MCF 10A (cell line): ENCODE measurements around the gene TMBIM4. TPM values are rescaled to one million over a fixed set of nuclear protein-coding genes. Genes with fewer than 3 reads are reported as not detected.

Experiments
- BruUV-seq: library from RNA; stranded (reverse); fragments of 400-500 nt; replicated peaks from 2 replicates; lab custom pipeline; 2021; lab: Mats Ljungman, UMichigan
- CTCF ChIA-PET: fragments of 300-600 bp; sonication (Branson Sonifier 250); formaldehyde crosslinking; extraction: SDS; loops from one replicate; lab custom pipeline; 2021; ENCODE audit warnings: antibody characterized with exemption, inconsistent platforms; lab: Yijun Ruan, JAX
- POLR2A ChIA-PET: fragments of 300-600, 350-650 bp; sonication (Branson Sonifier 250); formaldehyde crosslinking; extraction: SDS; loops from one replicate; lab custom pipeline; 2020; ENCODE audit warnings: antibody characterized with exemption, inconsistent platforms; lab: Yijun Ruan, JAX
- DNase-seq: peaks from one replicate; pipeline ENCODE4 v3.0.0-alpha.2; 2018; ENCODE audit not compliant: unreplicated experiment
- H3K27ac Mint-ChIP-seq: one replicate; pipeline ENCODE4 v1.8.0; 2022; ENCODE audit warnings: mild to moderate bottlenecking, low read depth, mixed read lengths; ENCODE audit not compliant: unreplicated experiment
- H3K27me3 Mint-ChIP-seq: one replicate; pipeline ENCODE4 v1.8.0; 2022; ENCODE audit warnings: mixed read lengths; ENCODE audit not compliant: insufficient read depth, unreplicated experiment
- H3K36me3 Mint-ChIP-seq: one replicate; pipeline ENCODE4 v1.8.0; 2022; ENCODE audit warnings: mild to moderate bottlenecking, moderate library complexity, mixed read lengths; ENCODE audit not compliant: insufficient read depth, unreplicated experiment
- H3K4me1 Mint-ChIP-seq: one replicate; pipeline ENCODE4 v1.8.0; 2022; ENCODE audit warnings: mixed read lengths; ENCODE audit not compliant: insufficient read depth, unreplicated experiment
- H3K4me3 Mint-ChIP-seq: one replicate; pipeline ENCODE4 v1.8.0; 2022; ENCODE audit warnings: mild to moderate bottlenecking, moderate library complexity, mixed read lengths; ENCODE audit not compliant: unreplicated experiment
- H3K9me3 Mint-ChIP-seq: one replicate; pipeline ENCODE4 v1.8.0; 2022; ENCODE audit warnings: mixed read lengths; ENCODE audit not compliant: unreplicated experiment
- CTCF ChIP-seq: fragments of 200-600 bp; IDR thresholded peaks from one replicate; pipeline ENCODE4 v1.8.0; 2022; ENCODE audit warnings: antibody characterized with exemption, mild to moderate bottlenecking; ENCODE audit not compliant: unreplicated experiment
- intact Hi-C: fragments of 100-400 bp; cut with micrococcal nuclease; formaldehyde crosslinking; loops from 2 replicates; pipeline ENCODE4 v1.14.1; 2022
- total RNA-seq: library from RNA; stranded (reverse); gene quantifications from 2 replicates; pipeline ENCODE4 v1.2.3, GENCODE V29; 2022

Gene TMBIM4
- total RNA-seq, 1 experiment from 2014 or later: 74.3 TPM

GRCh38 chr12:66168410-66168809, 1.4 kb downstream of the TMBIM4 start:
- intact Hi-C loops: no loop called here
- H3K36me3 Mint-ChIP-seq: peaks cover 18% of the 10 kb centered on the region
- H3K27ac Mint-ChIP-seq: peak overlapping the region; percentile 98
- H3K27me3 Mint-ChIP-seq: no peaks in the 10 kb centered on the region
- no peak for TF ChIP-seq CTCF
- H3K4me3 Mint-ChIP-seq: peak overlapping the region; percentile 98
- ChIA-PET POLR2A (interaction anchor here (0.6 to 2.6 kb wide), 18 partner anchors 8 to 1100 kb away, joined by 3 to 70 read pairs (median 5); partner anchors contain the start of genes CAND1, HELB, LEMD3 and LLPH), CTCF (interaction anchor here (0.7 to 2.1 kb wide), 6 partner anchors 9 to 612 kb away, joined by 3 to 13 read pairs (median 4); no protein-coding TSS in a partner anchor)
- peaks cover 20% of the 10 kb centered on the region for H3K4me1 Mint-ChIP-seq
- no TSS peak for BruUV-seq
- no peak for DNase-seq
- no peaks in the 10 kb centered on the region for H3K9me3 Mint-ChIP-seq

GRCh38 chr12:66166561-66166960, 3.2 kb downstream of the TMBIM4 start:
- no peak overlapping the region for H3K27ac Mint-ChIP-seq
- H3K36me3 Mint-ChIP-seq: peaks cover 18% of the 10 kb centered on the region
- H3K4me1 Mint-ChIP-seq: peaks cover 20% of the 10 kb centered on the region
- ChIA-PET CTCF (no interaction called here), POLR2A (no interaction called here)
- no peaks in the 10 kb centered on the region for H3K27me3 Mint-ChIP-seq
- intact Hi-C loops: no loop called here
- no TSS peak for BruUV-seq
- no peak for DNase-seq
- no peaks in the 10 kb centered on the region for H3K9me3 Mint-ChIP-seq
- no peak for TF ChIP-seq CTCF
- peak overlapping the region; percentile 44 for H3K4me3 Mint-ChIP-seq

- ChIA-PET CTCF (no interaction called here), POLR2A (no interaction called here)
- Mint-ChIP-seq H3K36me3 (peaks cover 18% of the 10 kb centered on the region), H3K4me3 (no peak overlapping the region), H3K27me3 (no peaks in the 10 kb centered on the region), H3K4me1 (peaks cover 20% of the 10 kb centered on the region), H3K9me3 (no peaks in the 10 kb centered on the region), H3K27ac (no peak overlapping the region)
- no peak for TF ChIP-seq CTCF
- BruUV-seq: no TSS peak
- DNase-seq: no peak
- intact Hi-C loops: no loop called here
Observed at GRCh38 chr12:66165141-66165540, 4.7 kb downstream of the TMBIM4 start.

- H3K4me1 Mint-ChIP-seq: peaks cover 20% of the 10 kb centered on the region
- H3K4me3 Mint-ChIP-seq: no peak overlapping the region
- no peaks in the 10 kb centered on the region for H3K27me3 Mint-ChIP-seq
- no peaks in the 10 kb centered on the region for H3K9me3 Mint-ChIP-seq
- no peak for DNase-seq
- peaks cover 24% of the 10 kb centered on the region for H3K36me3 Mint-ChIP-seq
- no peak for TF ChIP-seq CTCF
- ChIA-PET POLR2A (no interaction called here), CTCF (no interaction called here)
- BruUV-seq: no TSS peak
- no peak overlapping the region for H3K27ac Mint-ChIP-seq
- intact Hi-C loops: no loop called here
Observed at GRCh38 chr12:66164349-66164821, 5.4 kb downstream of the TMBIM4 start.
